GM23248 (cell line): ENCODE results near the gene DACT3. TPM values are rescaled to one million over a fixed set of nuclear protein-coding genes. Genes with fewer than 3 reads are reported as not detected.
"Not testable (repeated sequence)": the region's sequence is repeated elsewhere in the genome, so short reads cannot be mapped to it uniquely, and the experiment has no call there.

Source experiments
- DNase-seq: peaks from one replicate; pipeline ENCODE4 v3.0.0-alpha.2; 2015
- H2AFZ ChIP-seq: fragments of 200-600 bp; sonication (generic); 2 replicates; pipeline ENCODE4 v1.6.1; 2016; ENCODE audit warnings: antibody characterized with exemption
- H3F3A ChIP-seq: fragments of 200-600 bp; sonication (generic); 2 replicates; pipeline ENCODE4 v1.6.1; 2016; ENCODE audit warnings: mild to moderate bottlenecking, antibody characterized with exemption, mixed run types; ENCODE audit not compliant: insufficient read depth
- H3K27ac ChIP-seq: fragments of 200-600 bp; sonication (generic); 2 replicates; pipeline ENCODE4 v1.5.1; 2016; ENCODE audit warnings: mild to moderate bottlenecking
- H3K27me3 ChIP-seq: fragments of 200-600 bp; sonication (generic); replicated peaks from 2 replicates; pipeline ENCODE4 v1.6.1; 2016; ENCODE audit warnings: mild to moderate bottlenecking; ENCODE audit not compliant: insufficient read depth
- H3K36me3 ChIP-seq: fragments of 200-600 bp; sonication (generic); 2 replicates; pipeline ENCODE4 v1.6.1; 2016; ENCODE audit warnings: low read depth, mild to moderate bottlenecking
- H3K4me1 ChIP-seq: fragments of 200-600 bp; sonication (generic); 2 replicates; pipeline ENCODE4 v1.6.1; 2016; ENCODE audit warnings: mild to moderate bottlenecking; ENCODE audit not compliant: insufficient read depth
- H3K4me2 ChIP-seq: fragments of 200-600 bp; sonication (generic); one replicate; pipeline ENCODE4 v1.6.1; 2016; ENCODE audit warnings: mild to moderate bottlenecking; ENCODE audit not compliant: unreplicated experiment
- H3K4me3 ChIP-seq: fragments of 200-600 bp; sonication (generic); 2 replicates; pipeline ENCODE4 v1.5.1; 2016; ENCODE audit warnings: mild to moderate bottlenecking
- H3K79me2 ChIP-seq: fragments of 200-600 bp; sonication (generic); 2 replicates; pipeline ENCODE4 v1.6.1; 2016; ENCODE audit warnings: mild to moderate bottlenecking; ENCODE audit not compliant: insufficient read depth
- H3K9ac ChIP-seq: fragments of 200-600 bp; sonication (generic); 2 replicates; pipeline ENCODE4 v1.6.1; 2016; ENCODE audit warnings: mild to moderate bottlenecking
- H3K9me2 ChIP-seq: fragments of 200-600 bp; sonication (generic); 2 replicates; pipeline ENCODE4 v1.6.1; 2016; ENCODE audit warnings: mixed run types, mild to moderate bottlenecking, moderate library complexity; ENCODE audit not compliant: insufficient read depth
- H3K9me3 ChIP-seq: fragments of 200-600 bp; sonication (generic); one replicate; pipeline ENCODE4 v1.6.1; 2017; ENCODE audit warnings: low read depth
- H4K20me1 ChIP-seq: fragments of 200-600 bp; sonication (generic); 2 replicates; pipeline ENCODE4 v1.6.0; 2016; ENCODE audit not compliant: insufficient read depth
- EZH2 ChIP-seq: fragments of 200-600 bp; sonication (generic); IDR thresholded peaks from 2 replicates; pipeline ENCODE4 v1.6.1; 2018; ENCODE audit warnings: antibody characterized with exemption, mild to moderate bottlenecking; ENCODE audit not compliant: insufficient read depth, poor library complexity, severe bottlenecking
- EZH2phosphoT487 ChIP-seq: fragments of 200-600 bp; sonication (generic); IDR thresholded peaks from 2 replicates; pipeline ENCODE4 v1.6.1; 2018; ENCODE audit warnings: antibody characterized with exemption, moderate library complexity, mild to moderate bottlenecking, low read depth; ENCODE audit not compliant: insufficient read depth
- WGBS, 2 experiments: methylation state at CpG; one replicate each; pipeline ENCODE4 v1.1.6; 2015 to 2017; ENCODE audit warnings: low lambda C conversion rate in 2 of 2, low coverage in 1 of 2; ENCODE audit errors: missing lambda C conversion rate in 2 of 2; 5-methylcytosine and 5-hydroxymethylcytosine counted together
- in situ Hi-C: fragments of 300-500 bp; cut with MboI; formaldehyde crosslinking; loops from 2 replicates; pipeline ENCODE4 v1.15.0; 2020
- polyA plus RNA-seq: library from polyadenylated mRNA; unstranded; fragments of >200 nt; fragmentation: Nextera tagmentation; extraction: Ambion mirVana; gene quantifications from 2 replicates; pipeline ENCODE4 v1.2.1, GENCODE V29; 2016
- total RNA-seq: library from RNA; depleted of rRNA; stranded (reverse); fragments of >200 nt; shearing (Covaris generic); gene quantifications from 2 replicates; pipeline ENCODE4 v1.2.3, GENCODE V29; 2014

The DACT3 gene
- total and polyA plus RNA-seq, 2 experiments from 2014 or later, result 0.66 to 7.1 TPM

GRCh38 chr19:46629546-46630025 lies 31.4 kb downstream of the DACT3 start:
- Histone ChIP-seq H3K4me3 (no peak overlapping the region), H3K4me2 (no peak overlapping the region), H3K27ac (no peak overlapping the region), H3K4me1 (peaks cover 33% of the 10 kb centered on the region), H3K36me3 (no peaks in the 10 kb centered on the region), H3K9me3 (no peaks in the 10 kb centered on the region), H3K79me2 (no peaks in the 10 kb centered on the region), H3K9ac (no peak overlapping the region), H2AFZ (no peak overlapping the region), H3K9me2 (no peaks in the 10 kb centered on the region), H3K27me3 (no peaks in the 10 kb centered on the region), H4K20me1 (no peaks in the 10 kb centered on the region), H3F3A (peaks cover 7% of the 10 kb centered on the region)
- in situ Hi-C loops, result no loop called here
- no peak for TF ChIP-seq EZH2
- TF ChIP-seq EZH2phosphoT487, result no peak
- WGBS, 2 experiments, result 93 to 96% methylated on average over 15 of the region's 15 CpGs
- no peak for DNase-seq

- H3K4me3 ChIP-seq, H3K9me3 ChIP-seq, H3K27ac ChIP-seq, H3K79me2 ChIP-seq, H3K27me3 ChIP-seq, H3K9me2 ChIP-seq, H3K36me3 ChIP-seq, H2AFZ ChIP-seq, H4K20me1 ChIP-seq, DNase-seq, H3K9ac ChIP-seq, in situ Hi-C loops, H3K4me2 ChIP-seq: not testable (repeated sequence)
- 98% methylated on average over 7 of the region's 7 CpGs for WGBS, 2 experiments
- Histone ChIP-seq H3K4me1 (peaks cover 38% of the 10 kb centered on the region), H3F3A (peaks cover 11% of the 10 kb centered on the region)
These were observed 32.0 kb downstream of the DACT3 start for GRCh38 chr19:46628970-46629369.

GRCh38 chr19:46626446-46626845 lies 34.5 kb downstream of the DACT3 start:
- peaks cover 7% of the 10 kb centered on the region for H3F3A ChIP-seq
- no peak for DNase-seq
- no peak overlapping the region for H2AFZ ChIP-seq
- WGBS, 2 experiments, result 84 to 85% methylated on average over 14 of the region's 14 CpGs
- peaks cover 28% of the 10 kb centered on the region for H3K4me1 ChIP-seq
- TF ChIP-seq EZH2phosphoT487 (no peak), EZH2 (no peak)
- H3K36me3 ChIP-seq, result no peaks in the 10 kb centered on the region
- no peaks in the 10 kb centered on the region for H3K9me3 ChIP-seq
- H3K27ac ChIP-seq, result no peak overlapping the region
- no peaks in the 10 kb centered on the region for H3K27me3 ChIP-seq
- no peak overlapping the region for H3K9ac ChIP-seq
- in situ Hi-C loops, result no loop called here
- H3K4me2 ChIP-seq, result no peak overlapping the region
- H3K9me2 ChIP-seq, result no peaks in the 10 kb centered on the region
- H3K79me2 ChIP-seq, result peaks cover 23% of the 10 kb centered on the region
- H3K4me3 ChIP-seq, result no peak overlapping the region
- H4K20me1 ChIP-seq, result no peaks in the 10 kb centered on the region

GRCh38 chr19:46625731-46626130 lies 35.3 kb downstream of the DACT3 start:
- Histone ChIP-seq H3K4me2 (peak overlapping the region; percentile 83), H3K4me3 (no peak overlapping the region), H4K20me1 (no peaks in the 10 kb centered on the region), H3K9me2 (no peaks in the 10 kb centered on the region), H3K27me3 (no peaks in the 10 kb centered on the region), H3K9me3 (no peaks in the 10 kb centered on the region), H3K79me2 (peaks cover 26% of the 10 kb centered on the region), H3K9ac (peak overlapping the region; percentile 75; the same call in 1 of the 2 replicates), H3K4me1 (peaks cover 20% of the 10 kb centered on the region), H3K27ac (peak overlapping the region; percentile 94), H2AFZ (peak overlapping the region; percentile 78; the same call in 1 of the 2 replicates), H3F3A (peaks cover 7% of the 10 kb centered on the region), H3K36me3 (no peaks in the 10 kb centered on the region)
- no peak for DNase-seq
- WGBS, 2 experiments, result 56 to 65% methylated on average over 11 to 12 of the region's 12 CpGs
- TF ChIP-seq EZH2phosphoT487 (no peak), EZH2 (no peak)
- in situ Hi-C loops, result no loop called here
